Neural crest cell (in vitro differentiated cells): Measurements from ENCODE around the gene GAL3ST2. TPM values are rescaled to one million over a fixed set of nuclear protein-coding genes. Genes with fewer than 3 reads are reported as not detected.
"Not testable (repeated sequence)": the region's sequence is repeated elsewhere in the genome, so short reads cannot be mapped to it uniquely, and the experiment has no call there.

Source experiments
- DNase-seq: peaks from one replicate; pipeline ENCODE4 v3.0.0; 2021; ENCODE audit warnings: low read depth, mixed read lengths, low spot score
- H3K27ac Mint-ChIP-seq: one replicate; pipeline ENCODE4 v1.8.0; 2021; ENCODE audit warnings: mild to moderate bottlenecking, mixed read lengths; ENCODE audit not compliant: unreplicated experiment
- H3K27me3 Mint-ChIP-seq: 2 replicates; pipeline ENCODE4 v1.8.0; 2021; ENCODE audit warnings: low read depth, mild to moderate bottlenecking, mixed read lengths
- H3K36me3 Mint-ChIP-seq: 2 replicates; pipeline ENCODE4 v1.8.0; 2021; ENCODE audit warnings: low read depth, mild to moderate bottlenecking, mixed read lengths
- H3K4me1 Mint-ChIP-seq: 2 replicates; pipeline ENCODE4 v1.8.0; 2021; ENCODE audit warnings: mixed read lengths
- H3K4me3 Mint-ChIP-seq: one replicate; pipeline ENCODE4 v1.8.0; 2021; ENCODE audit warnings: mild to moderate bottlenecking, mixed read lengths
- H3K9me3 Mint-ChIP-seq: 2 replicates; pipeline ENCODE4 v1.8.0; 2021; ENCODE audit warnings: mixed read lengths
- CTCF ChIP-seq: fragments of 200-600 bp; sonication (generic); conservative IDR thresholded peaks from 2 replicates; pipeline ENCODE4 v1.5.0; 2021; ENCODE audit warnings: antibody characterized with exemption, mild to moderate bottlenecking
- total RNA-seq: library from RNA; stranded (reverse); gene quantifications from 2 replicates; pipeline ENCODE4 v1.2.1, GENCODE V29; 2021

Gene GAL3ST2
- total RNA-seq, 1 donor from 2014 or later, result 0.28 TPM

GRCh38 chr2:241799522-241800197 lies 23.0 kb downstream of the GAL3ST2 start:
- Mint-ChIP-seq H3K36me3 (no peaks in the 10 kb centered on the region), H3K9me3 (no peaks in the 10 kb centered on the region), H3K4me1 (no peaks in the 10 kb centered on the region), H3K27ac (no peak overlapping the region), H3K27me3 (no peaks in the 10 kb centered on the region), H3K4me3 (peak overlapping the region; percentile 41)
- TF ChIP-seq CTCF, result no peak
- no peak for DNase-seq

- H3K4me3 Mint-ChIP-seq, result peak overlapping the region; percentile 41
- H3K4me1 Mint-ChIP-seq, DNase-seq, H3K9me3 Mint-ChIP-seq, H3K36me3 Mint-ChIP-seq, H3K27ac Mint-ChIP-seq, H3K27me3 Mint-ChIP-seq: not testable (repeated sequence)
Measured at GRCh38 chr2:241800198-241800903, 23.7 kb downstream of the GAL3ST2 start.

- TF ChIP-seq CTCF, result no peak
- H3K4me1 Mint-ChIP-seq, result no peaks in the 10 kb centered on the region
- no peak for DNase-seq
- H3K27ac Mint-ChIP-seq, result no peak overlapping the region
- no peak overlapping the region for H3K4me3 Mint-ChIP-seq
- H3K9me3 Mint-ChIP-seq, result no peaks in the 10 kb centered on the region
- H3K27me3 Mint-ChIP-seq, result no peaks in the 10 kb centered on the region
- no peaks in the 10 kb centered on the region for H3K36me3 Mint-ChIP-seq
Measured at GRCh38 chr2:241801611-241802420, 25.2 kb downstream of the GAL3ST2 start.

- no peak overlapping the region for H3K4me3 Mint-ChIP-seq
Measured at GRCh38 chr2:241802421-241803318, 26.0 kb downstream of the GAL3ST2 start.

More at GRCh38 chr2:241802421-241803318, 26.0 kb downstream of the GAL3ST2 start:
- H3K36me3 Mint-ChIP-seq, result no peaks in the 10 kb centered on the region
- H3K4me1 Mint-ChIP-seq, result no peaks in the 10 kb centered on the region
- no peak for DNase-seq
- TF ChIP-seq CTCF, result no peak
- no peaks in the 10 kb centered on the region for H3K27me3 Mint-ChIP-seq
- no peaks in the 10 kb centered on the region for H3K9me3 Mint-ChIP-seq
- no peak overlapping the region for H3K27ac Mint-ChIP-seq
